Measurements from ENCODE around the gene MMAB. TPM values are rescaled to one million over a fixed set of nuclear protein-coding genes. Genes with fewer than 3 reads are reported as not detected.

The MMAB gene
- total RNA-seq, 1 donor from 2014 or later, result 55.4 TPM

- Histone ChIP-seq H3K27me3 (ENCODE audit: low read depth) (peaks cover 45% of the 10 kb centered on the region), H3K27ac (replicated peaks) (no peak overlapping the region)
Measured at GRCh38 chr12:109550281-109550680, 23.0 kb downstream of the MMAB start.

GRCh38 chr12:109549613-109550270 lies 23.6 kb downstream of the MMAB start:
- peaks cover 45% of the 10 kb centered on the region for H3K27me3 ChIP-seq (ENCODE audit: low read depth)
- intact Hi-C loops (cut with micrococcal nuclease), result no loop called here

More at GRCh38 chr12:109550281-109550680, 23.0 kb downstream of the MMAB start:
- intact Hi-C loops (cut with micrococcal nuclease), result no loop called here
- Histone ChIP-seq H3K9me3 (replicated peaks) (no peaks in the 10 kb centered on the region), H3K36me3 (no peaks in the 10 kb centered on the region), H3K4me3 (no peak overlapping the region), H3K4me1 (peaks cover 4% of the 10 kb centered on the region)
- DNase-seq, result no peak
- no peak for TF ChIP-seq CTCF (IDR thresholded peaks at IDR 0.05; ENCODE audit: borderline replicate concordance)

GRCh38 chr12:109548258-109548657 lies 25.0 kb downstream of the MMAB start:
- no peak for DNase-seq
- peaks cover 11% of the 10 kb centered on the region for H3K4me1 ChIP-seq
- no peaks in the 10 kb centered on the region for H3K9me3 ChIP-seq (replicated peaks)
- H3K4me3 ChIP-seq, result no peak overlapping the region
- H3K27ac ChIP-seq (replicated peaks), result no peak overlapping the region
- intact Hi-C loops (cut with micrococcal nuclease), result no loop called here
- TF ChIP-seq CTCF (IDR thresholded peaks at IDR 0.05; ENCODE audit: borderline replicate concordance), result no peak
- no peaks in the 10 kb centered on the region for H3K36me3 ChIP-seq
- peaks cover 45% of the 10 kb centered on the region for H3K27me3 ChIP-seq (ENCODE audit: low read depth)

More at GRCh38 chr12:109549613-109550270, 23.6 kb downstream of the MMAB start:
- Histone ChIP-seq H3K4me1 (peaks cover 9% of the 10 kb centered on the region), H3K36me3 (no peaks in the 10 kb centered on the region), H3K9me3 (replicated peaks) (no peaks in the 10 kb centered on the region), H3K27ac (replicated peaks) (no peak overlapping the region), H3K4me3 (no peak overlapping the region)
- no peak for DNase-seq
- TF ChIP-seq CTCF (IDR thresholded peaks at IDR 0.05; ENCODE audit: borderline replicate concordance), result no peak

- intact Hi-C loops (cut with micrococcal nuclease), result no loop called here
- Histone ChIP-seq H3K4me1 (peaks cover 11% of the 10 kb centered on the region), H3K27me3 (ENCODE audit: low read depth) (peaks cover 37% of the 10 kb centered on the region), H3K4me3 (no peak overlapping the region), H3K9me3 (replicated peaks) (no peaks in the 10 kb centered on the region), H3K36me3 (no peaks in the 10 kb centered on the region), H3K27ac (replicated peaks) (no peak overlapping the region)
- TF ChIP-seq CTCF (IDR thresholded peaks at IDR 0.05; ENCODE audit: borderline replicate concordance), result no peak
- no peak for DNase-seq
Measured at GRCh38 chr12:109547286-109547685, 26.0 kb downstream of the MMAB start.

GRCh38 chr12:109545826-109546225 lies 27.5 kb downstream of the MMAB start:
- TF ChIP-seq CTCF (IDR thresholded peaks at IDR 0.05; ENCODE audit: borderline replicate concordance), result no peak
- no peak overlapping the region for H3K4me3 ChIP-seq
- peaks cover 11% of the 10 kb centered on the region for H3K4me1 ChIP-seq
- no peak for DNase-seq
- peaks cover 37% of the 10 kb centered on the region for H3K27me3 ChIP-seq (ENCODE audit: low read depth)
- H3K9me3 ChIP-seq (replicated peaks), result no peaks in the 10 kb centered on the region
- no peak overlapping the region for H3K27ac ChIP-seq (replicated peaks)
- H3K36me3 ChIP-seq, result no peaks in the 10 kb centered on the region
- intact Hi-C loops (cut with micrococcal nuclease), result no loop called here

Measured in left ventricle myocardium inferior (tissue), 1 donor.